ENCODE data around the gene KCNIP3. TPM values are rescaled to one million over a fixed set of nuclear protein-coding genes. Genes with fewer than 3 reads are reported as not detected.

The KCNIP3 gene
- total RNA-seq, 1 experiment from 2014 or later = 4.5 TPM

DNA sequence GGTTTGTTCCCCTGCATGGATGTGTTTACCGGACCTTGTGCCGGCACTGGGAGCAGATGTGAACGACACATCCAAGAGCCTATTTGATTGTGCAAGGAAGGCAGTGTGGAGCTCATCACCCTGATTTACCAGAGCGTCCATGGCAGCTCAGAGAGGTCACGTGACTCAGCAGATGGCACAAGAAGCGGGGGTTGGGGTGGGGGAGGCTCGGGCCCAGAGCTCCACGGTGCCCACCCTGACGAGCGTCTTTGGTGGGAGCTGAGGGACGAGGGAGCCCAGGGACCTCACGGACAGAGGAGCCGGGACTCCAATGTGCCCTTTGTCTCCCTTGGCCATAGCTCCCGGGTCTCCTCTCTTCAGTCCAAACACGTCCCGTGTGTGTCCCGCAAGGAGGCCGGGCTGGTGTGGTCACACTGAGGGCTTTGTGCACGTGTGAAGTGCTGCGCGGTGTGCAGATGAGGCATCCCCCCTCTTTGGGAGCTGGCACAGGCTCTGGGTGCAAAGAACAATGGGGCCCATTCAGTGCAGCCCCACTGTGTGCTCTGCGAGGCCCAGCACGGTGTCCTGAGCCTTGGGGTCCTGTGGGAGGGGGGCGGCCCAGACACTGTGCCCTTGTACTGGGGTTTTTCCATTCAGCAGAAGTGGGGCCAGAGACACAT is 15.5 kb downstream of the KCNIP3 start:
- H3K4me3 ChIP-seq = no peak overlapping the region
- no peaks in the 10 kb centered on the region for H3K9me2 ChIP-seq (ENCODE audit: insufficient read depth)
- H3K36me3 ChIP-seq (ENCODE audit: low read depth) = no peaks in the 10 kb centered on the region
- no peak for DNase-seq
- no peak for TF ChIP-seq EZH2 (IDR thresholded peaks at IDR 0.05; ENCODE audit: low read depth)
- TF ChIP-seq, protein P1, sequence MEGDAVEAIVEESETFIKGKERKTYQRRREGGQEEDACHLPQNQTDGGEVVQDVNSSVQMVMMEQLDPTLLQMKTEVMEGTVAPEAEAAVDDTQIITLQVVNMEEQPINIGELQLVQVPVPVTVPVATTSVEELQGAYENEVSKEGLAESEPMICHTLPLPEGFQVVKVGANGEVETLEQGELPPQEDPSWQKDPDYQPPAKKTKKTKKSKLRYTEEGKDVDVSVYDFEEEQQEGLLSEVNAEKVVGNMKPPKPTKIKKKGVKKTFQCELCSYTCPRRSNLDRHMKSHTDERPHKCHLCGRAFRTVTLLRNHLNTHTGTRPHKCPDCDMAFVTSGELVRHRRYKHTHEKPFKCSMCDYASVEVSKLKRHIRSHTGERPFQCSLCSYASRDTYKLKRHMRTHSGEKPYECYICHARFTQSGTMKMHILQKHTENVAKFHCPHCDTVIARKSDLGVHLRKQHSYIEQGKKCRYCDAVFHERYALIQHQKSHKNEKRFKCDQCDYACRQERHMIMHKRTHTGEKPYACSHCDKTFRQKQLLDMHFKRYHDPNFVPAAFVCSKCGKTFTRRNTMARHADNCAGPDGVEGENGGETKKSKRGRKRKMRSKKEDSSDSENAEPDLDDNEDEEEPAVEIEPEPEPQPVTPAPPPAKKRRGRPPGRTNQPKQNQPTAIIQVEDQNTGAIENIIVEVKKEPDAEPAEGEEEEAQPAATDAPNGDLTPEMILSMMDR (conservative IDR thresholded peaks at IDR 0.05) = no peak
- ChIA-PET CTCF (interaction anchor here (0.6 to 1.0 kb wide), 3 partner anchors 26 to 90 kb away, joined by 4 to 7 read pairs (median 4); no protein-coding TSS in a partner anchor), POLR2A (ENCODE audit: unreplicated experiment) (interaction anchor here (0.5 to 0.9 kb wide), 3 partner anchors 12 to 1023 kb away, joined by 3 to 11 read pairs (median 3); partner anchors contain the start of gene NCAPH)
- H3K27ac ChIP-seq = no peak overlapping the region
- peak overlapping the region; percentile 83 for H3K4me2 ChIP-seq
- intact Hi-C loops (cut with micrococcal nuclease; ENCODE audit: unreplicated experiment) = loop anchor here (2.0 kb wide), 1 partner anchor 16 kb away; the partner anchor contains the start of gene KCNIP3
- H4K20me1 ChIP-seq (ENCODE audit: insufficient read depth) = no peaks in the 10 kb centered on the region
- H3F3A ChIP-seq (ENCODE audit: insufficient read depth, low read depth) = peaks cover 36% of the 10 kb centered on the region
- no TSS peak for BruUV-seq (replicated peaks)
- H3K27me3 ChIP-seq (ENCODE audit: insufficient read depth, low read depth) = no peaks in the 10 kb centered on the region
- H3K9me3 ChIP-seq (ENCODE audit: insufficient read depth, low read depth) = no peaks in the 10 kb centered on the region
- H3K79me2 ChIP-seq (ENCODE audit: low read depth) = no peaks in the 10 kb centered on the region
- H2AFZ ChIP-seq = no peak overlapping the region
- peaks cover 60% of the 10 kb centered on the region for H3K4me1 ChIP-seq (replicated peaks; ENCODE audit: insufficient read depth)

DNA sequence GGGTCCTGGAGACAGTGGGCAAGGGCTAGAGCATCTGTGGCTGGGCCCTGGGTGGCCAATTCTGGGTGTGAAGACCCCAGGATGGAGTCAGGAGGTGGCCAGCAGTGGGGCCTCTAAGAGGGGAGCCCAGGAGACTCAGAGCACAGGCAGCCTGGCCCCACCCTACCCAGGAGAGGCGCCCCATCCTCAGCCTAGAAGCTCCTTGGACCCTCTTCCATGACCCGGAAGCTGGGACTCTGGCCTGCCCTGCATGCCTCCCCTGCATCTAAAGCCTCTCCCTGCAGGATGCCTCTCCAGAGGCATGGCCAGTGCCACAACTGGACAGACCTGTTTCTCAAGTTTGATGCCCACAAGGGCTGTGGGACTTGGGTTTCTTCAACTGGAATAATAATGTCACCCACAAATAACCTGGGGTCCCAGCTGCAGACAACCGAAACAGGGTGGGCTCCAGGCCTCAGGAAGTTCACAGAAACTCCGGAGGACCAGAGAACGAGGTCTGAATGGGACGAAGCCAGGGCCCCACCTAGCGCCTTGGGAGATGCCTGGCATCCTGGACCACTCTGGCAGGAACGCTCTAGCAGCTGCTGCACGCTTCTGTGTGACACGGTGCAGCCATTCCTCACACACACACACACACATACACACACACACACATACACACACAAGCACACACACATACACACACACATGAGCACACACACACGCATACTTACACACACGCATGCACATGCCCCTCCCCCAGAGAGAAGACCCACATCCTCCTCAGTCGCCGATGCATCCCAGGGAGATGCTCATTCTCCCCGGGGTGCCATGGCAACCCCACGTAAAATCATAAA is 16.4 kb downstream of the KCNIP3 start:
- H3K4me1 ChIP-seq (replicated peaks; ENCODE audit: insufficient read depth) = peaks cover 68% of the 10 kb centered on the region
- peak overlapping the region; percentile 83 for H3K4me2 ChIP-seq
- no peaks in the 10 kb centered on the region for H3K9me3 ChIP-seq (ENCODE audit: insufficient read depth, low read depth)
- ChIA-PET POLR2A (ENCODE audit: unreplicated experiment) (interaction anchor here (0.6 to 0.9 kb wide), 2 partner anchors 13 to 882 kb away, joined by 3 to 11 read pairs; no protein-coding TSS in a partner anchor), CTCF (interaction anchor here (1.0 kb wide), 1 partner anchor 82 kb away, joined by 4 read pairs; no protein-coding TSS in a partner anchor)
- H3K27ac ChIP-seq = no peak overlapping the region
- H3K36me3 ChIP-seq (ENCODE audit: low read depth) = no peaks in the 10 kb centered on the region
- H3F3A ChIP-seq (ENCODE audit: insufficient read depth, low read depth) = peaks cover 36% of the 10 kb centered on the region
- H3K79me2 ChIP-seq (ENCODE audit: low read depth) = peaks cover 3% of the 10 kb centered on the region; the same call in 1 of the 2 replicates
- BruUV-seq (replicated peaks) = no TSS peak
- H3K9me2 ChIP-seq (ENCODE audit: insufficient read depth) = no peaks in the 10 kb centered on the region
- H3K27me3 ChIP-seq (ENCODE audit: insufficient read depth, low read depth) = no peaks in the 10 kb centered on the region
- no peak overlapping the region for H2AFZ ChIP-seq
- no peak for TF ChIP-seq EZH2 (IDR thresholded peaks at IDR 0.05; ENCODE audit: low read depth)
- TF ChIP-seq, protein P1 (conservative IDR thresholded peaks at IDR 0.05) = no peak
- intact Hi-C loops (cut with micrococcal nuclease; ENCODE audit: unreplicated experiment) = loop anchor here (2.0 kb wide), 2 partner anchors 17 to 89 kb away; partner anchors contain the start of genes FAHD2A and KCNIP3
- H4K20me1 ChIP-seq (ENCODE audit: insufficient read depth) = no peaks in the 10 kb centered on the region
- no peak overlapping the region for H3K4me3 ChIP-seq
- DNase-seq = peak; percentile 66 to 75

DNA sequence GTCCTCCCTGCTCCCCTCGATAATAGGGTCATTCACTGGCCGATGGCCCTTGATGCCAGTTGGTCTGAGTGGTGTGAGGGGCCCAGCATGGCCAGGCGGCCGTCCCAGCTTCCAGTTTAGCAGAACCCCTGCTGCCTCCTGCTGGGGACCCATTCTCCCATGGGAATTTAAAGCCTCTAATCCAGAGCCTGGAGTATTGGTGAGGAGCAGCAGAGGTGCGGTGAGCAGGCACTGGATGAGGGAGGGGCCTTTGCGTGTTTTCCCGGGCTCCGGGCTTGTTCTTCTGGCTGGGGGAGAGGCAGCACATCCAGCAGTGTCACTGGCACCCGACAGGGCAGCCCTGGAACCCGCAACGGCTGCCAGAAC is 17.4 kb downstream of the KCNIP3 start:
- BruUV-seq (replicated peaks) = no TSS peak
- DNase-seq = no peak
- Histone ChIP-seq H3K79me2 (ENCODE audit: low read depth) (peaks cover 8% of the 10 kb centered on the region; the same call in 1 of the 2 replicates), H3F3A (ENCODE audit: insufficient read depth, low read depth) (peaks cover 36% of the 10 kb centered on the region), H3K4me2 (peak overlapping the region; percentile 83), H3K4me1 (replicated peaks; ENCODE audit: insufficient read depth) (peaks cover 73% of the 10 kb centered on the region), H3K9me3 (ENCODE audit: insufficient read depth, low read depth) (no peaks in the 10 kb centered on the region), H4K20me1 (ENCODE audit: insufficient read depth) (no peaks in the 10 kb centered on the region), H3K4me3 (no peak overlapping the region), H2AFZ (no peak overlapping the region), H3K9me2 (ENCODE audit: insufficient read depth) (no peaks in the 10 kb centered on the region), H3K36me3 (ENCODE audit: low read depth) (no peaks in the 10 kb centered on the region), H3K27ac (no peak overlapping the region), H3K27me3 (ENCODE audit: insufficient read depth, low read depth) (no peaks in the 10 kb centered on the region)
- POLR2A ChIA-PET (ENCODE audit: unreplicated experiment) = no interaction called here
- intact Hi-C loops (cut with micrococcal nuclease; ENCODE audit: unreplicated experiment) = loop anchor here (2.0 kb wide), 1 partner anchor 88 kb away; the partner anchor contains the start of gene FAHD2A
- CTCF ChIA-PET = interaction anchor here (3.0 kb wide), 1 partner anchor 82 kb away, joined by 14 read pairs; no protein-coding TSS in a partner anchor
- TF ChIP-seq, protein P1 (conservative IDR thresholded peaks at IDR 0.05) = no peak
- no peak for TF ChIP-seq EZH2 (IDR thresholded peaks at IDR 0.05; ENCODE audit: low read depth)
